SK-N-DZ (cell line): ENCODE results near the gene NUP210L.
"Not testable (repeated sequence)": the region's sequence is repeated elsewhere in the genome, so short reads cannot be mapped to it uniquely, and the experiment has no call there.

Source experiments
- DNase-seq: peaks from one replicate; pipeline ENCODE4 v3.0.0-alpha.2; 2015; ENCODE audit warnings: low spot score

NUP210L gene

GRCh38 chr1:154100141-154100540 lies 54.7 kb downstream of the NUP210L start:
- not testable (repeated sequence) for DNase-seq

GRCh38 chr1:154097873-154098272 lies 57.0 kb downstream of the NUP210L start:
- DNase-seq = no peak

GRCh38 chr1:154095456-154096060 lies 59.3 kb downstream of the NUP210L start:
- DNase-seq = no peak

- DNase-seq = no peak
Measured at GRCh38 chr1:154094411-154094810, 60.5 kb downstream of the NUP210L start.

- DNase-seq = no peak
Measured at GRCh38 chr1:154093699-154094098, 61.2 kb downstream of the NUP210L start.

GRCh38 chr1:154091706-154092105 lies 63.2 kb downstream of the NUP210L start:
- no peak for DNase-seq

- no peak for DNase-seq
Measured at GRCh38 chr1:154087574-154087973, 67.3 kb downstream of the NUP210L start.

GRCh38 chr1:154083057-154083456 lies 71.8 kb downstream of the NUP210L start:
- DNase-seq = not testable (repeated sequence)

- no peak for DNase-seq
Measured at GRCh38 chr1:154081386-154082126, 73.3 kb downstream of the NUP210L start.

GRCh38 chr1:154076413-154076812 lies 78.5 kb downstream of the NUP210L start:
- DNase-seq = no peak

GRCh38 chr1:154075746-154076145 lies 79.1 kb downstream of the NUP210L start:
- DNase-seq = no peak

- no peak for DNase-seq
Measured at GRCh38 chr1:154062309-154062708, 92.6 kb downstream of the NUP210L start.

GRCh38 chr1:154047436-154047835 lies 107.4 kb downstream of the NUP210L start:
- DNase-seq = not testable (repeated sequence)

- DNase-seq = not testable (repeated sequence)
Measured at GRCh38 chr1:154033697-154034096, 121.2 kb downstream of the NUP210L start.

GRCh38 chr1:154019940-154020339 lies 134.9 kb downstream of the NUP210L start:
- no peak for DNase-seq

- no peak for DNase-seq
Measured at GRCh38 chr1:154019269-154019668, 135.6 kb downstream of the NUP210L start.

- DNase-seq = no peak
Measured at GRCh38 chr1:154014154-154014907, 140.5 kb downstream of the NUP210L start.

- DNase-seq = not testable (repeated sequence)
Measured at GRCh38 chr1:154012543-154012942, 142.3 kb downstream of the NUP210L start.

GRCh38 chr1:154012129-154012528 lies 142.7 kb downstream of the NUP210L start:
- DNase-seq = no peak

GRCh38 chr1:154006136-154006535 lies 148.7 kb downstream of the NUP210L start:
- no peak for DNase-seq

GRCh38 chr1:154000420-154000819 lies 154.5 kb downstream of the NUP210L start:
- DNase-seq = no peak

GRCh38 chr1:153996882-153997281 lies 158.0 kb downstream of the NUP210L start:
- not testable (repeated sequence) for DNase-seq
